Smooth muscle cell (in vitro differentiated cells): ENCODE results near the gene TOGARAM2. TPM values are rescaled to one million over a fixed set of nuclear protein-coding genes. Genes with fewer than 3 reads are reported as not detected.

Experiments used
- DNase-seq: peaks from one replicate; lab custom pipeline; 2025; ENCODE audit not compliant: unreplicated experiment; lab: John Stamatoyannopoulos, UW
- H2AFZ ChIP-seq: fragments of 200-600 bp; sonication (generic); 2 replicates; pipeline ENCODE4 v1.6.0; 2016; ENCODE audit warnings: antibody characterized with exemption, low read depth, mild to moderate bottlenecking
- H3F3A ChIP-seq: fragments of 200-600 bp; sonication (generic); 2 replicates; pipeline ENCODE4 v1.6.0; 2017; ENCODE audit warnings: antibody characterized with exemption, low read depth
- H3K27ac ChIP-seq: fragments of 200-600 bp; sonication (generic); 2 replicates; pipeline ENCODE4 v1.5.1; 2016; ENCODE audit warnings: low read depth, mild to moderate bottlenecking
- H3K27me3 ChIP-seq: fragments of 200-600 bp; sonication (generic); 2 replicates; pipeline ENCODE4 v1.6.1; 2016; ENCODE audit warnings: low read depth, mild to moderate bottlenecking
- H3K36me3 ChIP-seq: fragments of 200-600 bp; sonication (generic); 2 replicates; pipeline ENCODE4 v1.5.1; 2016; ENCODE audit warnings: low read depth
- H3K4me1 ChIP-seq: fragments of 200-600 bp; sonication (generic); 2 replicates; pipeline ENCODE4 v1.5.1; 2016; ENCODE audit warnings: low read depth
- H3K4me2 ChIP-seq: fragments of 200-600 bp; sonication (generic); 2 replicates; pipeline ENCODE4 v1.6.0; 2016; ENCODE audit warnings: mild to moderate bottlenecking
- H3K4me3 ChIP-seq: fragments of 200-600 bp; sonication (generic); 2 replicates; pipeline ENCODE4 v1.5.1; 2016; ENCODE audit warnings: mild to moderate bottlenecking
- H3K79me2 ChIP-seq: fragments of 200-600 bp; sonication (generic); 2 replicates; pipeline ENCODE4 v1.6.0; 2016; ENCODE audit warnings: low read depth, mild to moderate bottlenecking
- H3K9ac ChIP-seq: fragments of 200-600 bp; sonication (generic); 2 replicates; pipeline ENCODE4 v1.6.0; 2016; ENCODE audit warnings: low read depth
- H3K9me3 ChIP-seq: fragments of 200-600 bp; sonication (generic); replicated peaks from 2 replicates; pipeline ENCODE4 v1.5.1; 2016; ENCODE audit warnings: low read depth
- H4K20me1 ChIP-seq: fragments of 200-600 bp; sonication (generic); 2 replicates; pipeline ENCODE4 v1.6.0; 2016; ENCODE audit warnings: low read depth
- CTCF ChIP-seq: fragments of 200-600 bp; sonication (generic); IDR thresholded peaks from 2 replicates; pipeline ENCODE4 v1.5.1; 2017; ENCODE audit warnings: borderline replicate concordance, mild to moderate bottlenecking, antibody characterized with exemption; ENCODE audit not compliant: insufficient read depth, poor library complexity, severe bottlenecking
- WGBS: methylation state at CpG from one replicate; pipeline ENCODE4 v1.1.7; 2016; ENCODE audit warnings: low lambda C conversion rate; 5-methylcytosine and 5-hydroxymethylcytosine counted together
- polyA plus RNA-seq: library from polyadenylated mRNA; unstranded; fragments of >200 nt; fragmentation: Nextera tagmentation; extraction: Ambion mirVana; gene quantifications from 2 replicates; pipeline ENCODE4 v1.2.1, GENCODE V29; 2016
- total RNA-seq: library from RNA; depleted of rRNA; stranded (reverse); fragments of >200 nt; gene quantifications from 2 replicates; pipeline ENCODE4 v1.2.3, GENCODE V29; 2014

The TOGARAM2 gene
- total and polyA plus RNA-seq, 2 experiments from 2014 or later = 0.72 to 1.1 TPM

GRCh38 chr2:29065068-29065811 is 84.1 kb downstream of the TOGARAM2 start:
- no peaks in the 10 kb centered on the region for H3K27me3 ChIP-seq
- no peaks in the 10 kb centered on the region for H3K79me2 ChIP-seq
- no peaks in the 10 kb centered on the region for H4K20me1 ChIP-seq
- H3K4me2 ChIP-seq = no peak overlapping the region
- H3K9me3 ChIP-seq = no peaks in the 10 kb centered on the region
- H3K4me1 ChIP-seq = peaks cover 21% of the 10 kb centered on the region
- H3F3A ChIP-seq = peaks cover 4% of the 10 kb centered on the region
- H3K36me3 ChIP-seq = no peaks in the 10 kb centered on the region
- no peak overlapping the region for H3K4me3 ChIP-seq
- no peak overlapping the region for H2AFZ ChIP-seq
- H3K27ac ChIP-seq = no peak overlapping the region
- 86% methylated on average over 9 of the region's 10 CpGs for WGBS
- no peak for DNase-seq
- H3K9ac ChIP-seq = no peak overlapping the region
- TF ChIP-seq CTCF = no peak

DNA sequence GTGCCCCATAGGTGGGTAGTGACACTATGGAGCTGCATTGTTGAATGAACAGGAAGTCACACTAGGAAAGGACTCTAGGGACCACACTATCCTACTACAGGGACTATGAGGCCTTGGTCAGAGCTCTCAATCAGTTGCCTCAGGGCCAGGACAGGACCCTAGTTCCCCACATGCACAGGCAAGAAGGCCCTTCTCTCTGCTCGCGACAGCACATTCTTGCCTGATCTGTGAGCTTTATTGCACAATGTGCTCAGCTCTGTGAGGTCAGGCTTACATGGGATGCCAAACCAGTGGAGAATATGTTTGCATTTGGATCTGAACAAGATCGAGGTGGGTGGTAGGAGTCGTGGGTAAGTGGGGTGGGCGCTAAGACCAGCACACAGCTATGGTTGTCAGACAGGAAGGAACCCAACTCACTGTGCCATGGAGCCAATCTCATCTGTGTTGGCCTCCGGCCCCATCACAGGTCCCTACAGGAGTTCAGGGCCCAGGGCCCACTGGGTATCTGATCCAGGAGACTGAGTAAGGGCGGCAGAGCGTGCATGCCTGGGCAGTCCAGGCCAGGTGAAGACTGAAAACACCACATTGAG is 85.3 kb downstream of the TOGARAM2 start:
- no peaks in the 10 kb centered on the region for H3K27me3 ChIP-seq
- no peaks in the 10 kb centered on the region for H3F3A ChIP-seq
- no peak overlapping the region for H2AFZ ChIP-seq
- H3K27ac ChIP-seq = no peak overlapping the region
- no peak for TF ChIP-seq CTCF
- H3K4me2 ChIP-seq = no peak overlapping the region
- no peak overlapping the region for H3K4me3 ChIP-seq
- peaks cover 21% of the 10 kb centered on the region for H3K4me1 ChIP-seq
- no peak overlapping the region for H3K9ac ChIP-seq
- 59% methylated on average over 8 of the region's 8 CpGs for WGBS
- no peaks in the 10 kb centered on the region for H3K79me2 ChIP-seq
- no peak for DNase-seq
- no peaks in the 10 kb centered on the region for H4K20me1 ChIP-seq
- H3K36me3 ChIP-seq = no peaks in the 10 kb centered on the region
- no peaks in the 10 kb centered on the region for H3K9me3 ChIP-seq

DNA sequence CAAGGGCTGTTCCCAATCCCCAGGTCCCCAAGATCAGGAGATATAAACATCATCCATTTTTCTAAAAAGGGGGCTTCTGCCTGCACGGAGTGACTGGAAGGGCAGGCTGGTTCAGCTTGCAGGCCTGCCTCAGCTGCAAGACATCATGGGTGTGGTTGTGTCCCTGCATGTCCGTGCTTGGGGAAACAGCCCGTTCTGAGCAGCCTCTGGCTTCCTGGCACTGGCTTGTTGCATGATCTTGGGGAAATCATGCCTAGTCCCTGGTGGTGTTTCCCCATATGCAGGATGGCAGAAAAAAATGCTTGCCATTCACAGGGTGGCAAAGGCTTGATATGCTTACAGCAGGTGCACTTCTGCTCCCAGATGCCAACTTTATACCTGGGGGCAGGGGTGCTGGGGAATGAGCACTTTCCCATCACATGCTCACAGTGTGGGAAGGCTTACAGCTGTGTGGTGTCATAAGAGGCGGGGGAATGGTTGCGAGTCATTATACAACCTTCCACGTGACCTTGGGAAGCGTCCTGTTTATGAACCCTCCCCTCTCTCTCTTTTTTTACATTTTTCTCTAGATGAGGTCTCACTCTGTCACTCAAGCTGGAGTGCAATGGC is 86.0 kb downstream of the TOGARAM2 start:
- Histone ChIP-seq H3K4me3 (no peak overlapping the region), H3K9ac (no peak overlapping the region), H4K20me1 (no peaks in the 10 kb centered on the region), H3F3A (no peaks in the 10 kb centered on the region), H3K79me2 (no peaks in the 10 kb centered on the region), H3K36me3 (no peaks in the 10 kb centered on the region), H3K4me2 (no peak overlapping the region), H3K27ac (no peak overlapping the region), H3K4me1 (peaks cover 21% of the 10 kb centered on the region), H3K9me3 (no peaks in the 10 kb centered on the region), H2AFZ (no peak overlapping the region), H3K27me3 (no peaks in the 10 kb centered on the region)
- no peak for DNase-seq
- WGBS = 72% methylated on average over 7 of the region's 7 CpGs
- no peak for TF ChIP-seq CTCF
